HG03558 (cell line): ENCODE results near the gene FBRSL1.

Experiments used
- ATAC-seq: cut with Tn5 transposase; IDR thresholded peaks from one replicate; pipeline ENCODE4 v1.9.1; 2021; ENCODE audit warnings: moderate number of reproducible peaks; ENCODE audit not compliant: unreplicated experiment; ENCODE audit errors: extremely low read depth

Gene FBRSL1

GRCh38 chr12:132549059-132549458, 59.1 kb downstream of the FBRSL1 start:
- no peak for ATAC-seq

DNA sequence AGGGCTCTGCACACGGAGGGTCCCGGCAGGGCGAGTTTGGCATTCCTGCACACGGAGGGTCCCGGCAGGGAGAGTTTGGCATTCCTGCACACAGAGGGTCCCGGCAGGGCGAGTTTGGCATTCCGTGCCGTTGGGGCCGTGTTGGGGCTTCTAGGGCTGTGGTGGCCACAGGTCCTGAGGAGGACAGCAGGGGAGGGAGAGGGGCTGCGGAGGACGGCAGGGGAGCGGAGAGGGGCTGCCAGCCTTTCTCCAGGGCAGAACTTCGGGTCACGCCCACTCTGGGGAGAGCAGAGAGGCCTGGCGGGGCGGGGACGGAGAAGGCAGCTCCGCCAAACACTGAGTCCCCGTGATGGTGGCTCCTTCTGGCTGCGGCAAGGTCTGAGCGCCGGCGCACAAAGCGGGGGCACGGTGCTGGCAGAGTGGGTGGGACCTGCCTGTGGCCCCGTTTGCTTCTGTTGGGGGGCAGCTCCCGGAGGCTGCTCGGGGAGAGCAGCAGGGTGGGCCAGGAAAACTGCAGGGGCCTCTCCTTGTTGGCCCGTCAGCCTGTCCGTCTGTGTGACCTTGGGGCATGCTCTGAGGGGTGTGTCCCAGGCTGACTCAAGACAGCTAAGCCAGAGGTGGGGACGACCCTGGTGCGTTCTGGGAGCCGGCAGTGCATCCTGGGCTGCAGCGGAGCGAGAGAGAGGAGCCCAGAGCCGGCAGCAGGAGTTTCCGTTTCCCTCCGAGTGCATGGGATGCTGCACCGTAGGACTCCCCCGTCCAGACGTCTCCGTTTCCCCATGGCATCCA, 60.3 kb downstream of the FBRSL1 start:
- no peak for ATAC-seq

- no peak for ATAC-seq
Measured at GRCh38 chr12:132550830-132551640, 61.1 kb downstream of the FBRSL1 start.

- ATAC-seq, result no peak
Measured at GRCh38 chr12:132551641-132552031, 61.7 kb downstream of the FBRSL1 start.

DNA sequence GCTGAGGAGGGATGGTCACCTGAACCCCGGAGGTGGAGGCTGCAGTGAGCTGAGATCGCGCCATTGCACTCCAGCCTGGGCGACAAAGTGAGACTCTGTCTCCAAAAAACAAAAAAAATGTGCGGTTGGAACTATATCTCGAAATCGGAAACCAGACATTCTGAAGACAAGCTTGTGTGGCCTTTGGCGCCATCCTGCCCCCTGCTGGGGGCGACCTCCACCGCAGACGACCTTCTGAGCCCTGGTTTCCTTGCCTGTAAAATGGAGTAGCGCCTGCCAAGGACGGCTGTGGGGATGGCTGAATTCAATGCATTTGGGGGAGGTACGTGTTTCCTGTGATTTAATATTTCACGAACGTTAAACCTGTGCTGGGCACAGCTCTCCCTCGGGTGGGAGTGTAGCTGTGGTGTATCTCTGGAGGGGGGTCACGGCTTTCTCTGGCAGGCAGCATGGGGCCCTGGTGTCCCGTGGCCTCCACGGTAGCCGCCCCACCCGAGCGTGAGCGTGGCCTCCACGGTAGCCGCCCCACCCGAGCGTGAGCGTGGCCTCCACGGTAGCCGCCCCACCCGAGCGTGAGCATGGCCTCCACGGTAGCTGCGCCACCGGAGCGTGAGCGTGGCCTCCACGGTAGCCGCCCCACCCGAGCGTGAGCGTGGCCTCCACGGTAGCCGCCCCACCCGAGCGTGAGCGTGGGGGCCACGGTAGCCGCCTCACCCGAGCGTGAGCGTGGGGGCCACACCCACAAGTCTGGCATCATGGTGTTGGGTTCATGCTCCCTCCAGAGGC, 65.1 kb downstream of the FBRSL1 start:
- no peak for ATAC-seq

DNA sequence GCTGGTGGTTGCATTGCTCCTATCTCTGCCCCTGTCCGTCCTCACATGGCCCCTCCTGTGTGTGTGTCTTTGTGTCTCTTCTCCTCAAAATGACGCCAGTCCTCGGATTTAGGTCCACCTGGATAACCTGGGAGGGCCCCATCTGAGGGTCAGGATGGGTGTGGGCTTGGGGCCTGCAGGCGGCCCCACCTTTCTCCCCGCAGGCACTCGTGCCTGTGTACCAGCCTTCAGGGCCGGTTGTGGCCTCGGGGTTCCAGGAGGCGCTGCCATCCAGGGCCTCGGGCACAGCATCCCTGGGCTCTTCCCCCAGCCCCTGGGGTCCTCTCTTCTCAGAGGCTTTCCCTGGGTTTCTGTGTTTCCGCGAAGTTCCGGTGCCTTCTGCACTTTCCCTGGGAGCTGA, 65.7 kb downstream of the FBRSL1 start:
- ATAC-seq, result no peak

GRCh38 chr12:132556216-132556615, 66.3 kb downstream of the FBRSL1 start:
- ATAC-seq, result no peak

- ATAC-seq, result no peak
Measured at GRCh38 chr12:132556801-132557200, 66.8 kb downstream of the FBRSL1 start.

- ATAC-seq, result no peak
Measured at GRCh38 chr12:132557291-132558015, 67.5 kb downstream of the FBRSL1 start.

DNA sequence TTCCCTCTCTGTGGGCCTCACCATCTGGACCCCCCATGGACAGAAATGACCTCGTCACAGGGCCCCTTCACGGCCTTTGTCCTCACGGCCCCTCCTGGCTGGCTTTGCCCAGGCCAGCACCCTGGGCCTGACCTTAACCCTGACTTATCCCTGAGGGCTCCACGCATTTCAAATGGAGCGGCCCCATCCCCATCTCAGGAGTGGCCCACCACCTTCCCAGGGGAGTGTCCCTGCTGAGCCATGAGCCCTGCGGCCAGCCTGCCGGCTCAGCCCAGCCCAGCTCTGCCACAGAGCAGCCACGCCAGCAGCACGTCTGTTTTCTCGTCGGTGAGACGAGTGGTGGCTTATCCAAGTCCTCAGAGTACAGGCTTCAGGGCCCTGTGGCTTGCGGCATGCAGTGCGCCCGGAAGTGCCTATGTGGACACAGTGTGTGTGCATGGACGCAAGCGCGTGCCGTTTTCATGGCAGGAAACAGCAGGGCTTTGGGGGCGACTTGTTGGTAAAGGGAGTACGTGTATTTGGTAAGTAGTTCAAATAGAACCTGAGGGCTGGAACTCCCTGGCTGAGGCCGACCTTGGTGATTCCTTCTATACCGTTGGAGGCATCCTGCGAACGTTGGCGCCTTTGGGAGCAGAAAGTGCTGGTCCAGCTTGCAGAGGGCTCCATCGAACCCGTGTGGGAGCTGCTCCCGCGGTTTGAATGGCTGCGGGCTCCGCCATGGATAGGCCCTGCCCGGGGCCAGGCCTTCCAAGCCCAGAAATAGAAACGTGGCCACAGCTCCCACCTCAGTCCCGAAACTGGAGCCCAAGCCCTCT, 68.3 kb downstream of the FBRSL1 start:
- ATAC-seq, result no peak

DNA sequence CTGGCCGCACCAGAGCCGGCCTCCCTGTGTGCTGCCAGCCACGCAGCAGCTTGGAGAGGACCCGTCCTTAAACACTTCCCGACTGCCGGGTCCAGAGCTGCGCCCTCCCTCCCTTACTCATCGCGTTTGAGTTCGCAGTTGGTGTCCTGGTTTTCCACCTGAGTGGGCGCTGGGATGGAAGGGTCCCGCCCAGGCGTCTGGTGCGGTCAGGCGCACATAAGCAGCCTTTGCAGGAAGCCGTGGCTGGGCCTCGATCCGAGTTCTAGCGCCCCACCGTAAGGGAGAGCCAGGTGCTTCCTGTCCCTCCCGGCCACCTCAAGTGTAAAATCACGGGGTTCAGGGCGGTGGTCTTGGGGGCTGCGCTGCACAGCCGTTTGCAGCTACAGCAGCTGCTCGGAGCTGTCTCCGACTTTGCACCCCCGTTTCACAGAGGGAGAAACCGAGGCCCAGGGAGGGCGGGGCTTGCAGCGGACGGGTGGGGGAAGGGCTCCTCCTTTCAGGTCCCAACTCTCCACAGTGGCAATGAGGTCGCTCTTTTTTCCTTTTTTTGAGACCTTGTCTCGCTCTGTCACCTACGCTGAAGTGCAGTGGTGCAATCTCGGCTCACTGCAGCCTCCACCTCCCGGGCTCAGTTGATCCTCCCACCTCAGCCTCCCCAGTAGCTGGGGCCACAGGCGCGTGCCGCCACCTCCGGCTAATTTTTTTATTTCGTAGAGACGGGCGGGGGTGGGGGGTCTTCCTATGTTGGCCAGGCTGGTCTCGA, 69.1 kb downstream of the FBRSL1 start:
- no peak for ATAC-seq

DNA sequence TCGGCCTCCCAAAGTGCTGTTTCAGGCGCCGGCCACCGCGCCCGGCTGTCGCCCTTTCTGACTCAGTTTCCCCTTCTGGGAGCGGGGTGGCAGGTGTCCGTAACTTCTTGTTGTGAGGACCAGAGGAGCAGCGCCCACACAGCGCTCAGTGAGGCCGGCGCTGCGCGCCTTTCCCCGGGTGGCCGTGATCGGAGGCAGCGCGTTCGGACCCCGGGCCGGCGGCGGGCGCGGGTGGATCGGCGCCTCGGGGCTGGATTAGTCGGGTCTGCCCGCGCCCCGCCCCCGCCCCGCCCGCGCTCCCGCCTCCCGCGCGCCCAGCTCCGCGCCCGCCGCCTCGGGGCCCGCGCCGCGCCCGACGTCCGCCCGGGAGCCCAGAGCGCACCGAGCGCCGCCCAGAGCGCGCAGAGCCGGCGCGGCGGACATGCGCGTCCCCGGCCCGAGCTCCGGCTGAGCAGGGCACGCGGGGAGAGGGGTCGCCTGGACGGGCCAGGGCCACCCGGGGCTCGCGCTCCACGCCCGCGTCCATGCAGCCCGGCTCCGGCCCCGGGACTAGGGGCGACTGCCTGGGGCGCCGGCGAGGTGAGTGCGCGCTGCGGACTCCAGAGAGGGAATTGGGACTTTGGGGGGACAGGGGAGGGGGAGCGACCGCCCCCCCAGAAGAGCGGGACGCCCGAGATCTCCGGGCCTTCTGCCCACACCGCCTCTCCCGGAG, 69.9 kb downstream of the FBRSL1 start:
- ATAC-seq, result no peak

GRCh38 chr12:132560364-132560613, 70.3 kb downstream of the FBRSL1 start:
- no peak for ATAC-seq

- no peak for ATAC-seq
Measured at GRCh38 chr12:132560614-132561426, 70.9 kb downstream of the FBRSL1 start.
